CD4-positive, alpha-beta T cell (primary cell): Measurements from ENCODE around the gene SDHB. TPM values are rescaled to one million over a fixed set of nuclear protein-coding genes. Genes with fewer than 3 reads are reported as not detected.

Experiments used
- ATAC-seq: fragments of 200-7000 bp; cut with Tn5 transposase; one replicate; pipeline ENCODE4 v1.10.0; 2022; ENCODE audit warnings: mild to moderate bottlenecking; ENCODE audit not compliant: poor library complexity
- CTCF ChIA-PET: fragments of 350-600 bp; sonication (Branson Sonifier 250); formaldehyde crosslinking; loops from one replicate; lab custom pipeline; 2021; ENCODE audit warnings: antibody characterized with exemption, inconsistent platforms; lab: Charles Lee
- POLR2A ChIA-PET: fragments of 350-600 bp; sonication (Branson Sonifier 250); formaldehyde crosslinking; loops from one replicate; lab custom pipeline; 2021; ENCODE audit warnings: antibody characterized with exemption, inconsistent platforms; lab: Charles Lee
- DNase-seq, 14 experiments: peaks; one replicate each; pipeline ENCODE4 v3.0.0-alpha.2; 2013 to 2020; ENCODE audit warnings: mixed read lengths in 2 of 14
- H3K27ac ChIP-seq, 2 donors: one replicate each; pipeline versions ENCODE4 v1.5.1 to v1.7.0; 2013; ENCODE audit warnings: low read length in 2 of 2, low read depth in 1 of 2, mild to moderate bottlenecking in 1 of 2
- H3K27me3 ChIP-seq, 2 experiments: 1 replicate in 1 of 2; 2 replicates in 1 of 2; pipeline versions ENCODE4 v1.6.1 to v1.7.0; 2013; ENCODE audit warnings: low read length in 2 of 2, control low read depth in 1 of 2, mild to moderate bottlenecking in 1 of 2, moderate library complexity in 1 of 2; ENCODE audit not compliant: insufficient read depth in 2 of 2, control insufficient read depth in 1 of 2
- H3K36me3 ChIP-seq: one replicate; pipeline ENCODE4 v1.6.1; 2013; ENCODE audit warnings: low read length, control low read depth; ENCODE audit not compliant: insufficient read depth
- H3K4me1 ChIP-seq: one replicate; pipeline ENCODE4 v1.6.1; 2013; ENCODE audit warnings: low read length, control low read depth; ENCODE audit not compliant: insufficient read depth
- H3K4me3 ChIP-seq: one replicate; pipeline ENCODE4 v1.5.1; 2013; ENCODE audit warnings: mild to moderate bottlenecking, low read length, moderate library complexity
- H3K9me3 ChIP-seq, 2 experiments: 1 replicate in 1 of 2; 2 replicates in 1 of 2; pipeline versions ENCODE4 v1.6.1 to v1.7.0; 2013; ENCODE audit warnings: low read length in 2 of 2, mild to moderate bottlenecking in 2 of 2, control low read depth in 1 of 2, moderate library complexity in 1 of 2; ENCODE audit not compliant: control insufficient read depth in 1 of 2, insufficient read depth in 1 of 2
- H3K27ac Mint-ChIP-seq: one replicate; pipeline ENCODE4 v1.8.0; 2020; ENCODE audit warnings: mixed read lengths
- H3K27me3 Mint-ChIP-seq: one replicate; pipeline ENCODE4 v1.8.0; 2021; ENCODE audit warnings: mixed read lengths
- H3K36me3 Mint-ChIP-seq: one replicate; pipeline ENCODE4 v1.8.0; 2021; ENCODE audit warnings: low read depth, mixed read lengths
- H3K4me1 Mint-ChIP-seq: one replicate; pipeline ENCODE4 v1.8.0; 2021; ENCODE audit warnings: low read depth, mixed read lengths
- H3K4me3 Mint-ChIP-seq: one replicate; pipeline ENCODE4 v1.8.0; 2020; ENCODE audit warnings: mild to moderate bottlenecking, mixed read lengths
- H3K9me3 Mint-ChIP-seq: one replicate; pipeline ENCODE4 v1.8.0; 2020; ENCODE audit warnings: mixed read lengths
- CTCF ChIP-seq: fragments of 200-600 bp; IDR thresholded peaks from one replicate; pipeline ENCODE4 v1.8.0; 2022; ENCODE audit warnings: antibody characterized with exemption, mild to moderate bottlenecking
- intact Hi-C, 2 experiments: fragments of 100-400 bp; cut with DNase I in 1 of 2; cut with micrococcal nuclease in 1 of 2; formaldehyde crosslinking; loops; one replicate each; pipeline versions ENCODE4 v1.15.1 to v1.9.0; 2023 to 2025; cut with DNase I, micrococcal nuclease
- total RNA-seq, 174 experiments: library from RNA in 2 of 174; stranded (reverse) in 2 of 174; gene quantifications; one replicate each; pipeline ENCODE4 v1.2.3 and lab custom pipeline; 2021 to 2026

SDHB gene
- total RNA-seq, 2 experiments from 2014 or later, result 53.9 to 56.2 TPM

GRCh38 chr1:17031436-17031835, 22.4 kb downstream of the SDHB start:
- no peaks in the 10 kb centered on the region for H3K9me3 ChIP-seq
- Mint-ChIP-seq H3K4me1 (no peaks in the 10 kb centered on the region), H3K4me3 (no peak overlapping the region), H3K36me3 (peaks cover 76% of the 10 kb centered on the region), H3K9me3 (no peaks in the 10 kb centered on the region), H3K27ac (no peak overlapping the region), H3K27me3 (no peaks in the 10 kb centered on the region)
- no peaks in the 10 kb centered on the region for H3K27me3 ChIP-seq
- ChIA-PET POLR2A (no interaction called here), CTCF (no interaction called here)
- H3K27ac ChIP-seq, result no peak overlapping the region
- H3K4me3 ChIP-seq, result no peak overlapping the region
- no peak for TF ChIP-seq CTCF
- DNase-seq (no peak), ATAC-seq (no peak)
- H3K36me3 ChIP-seq, result peaks cover 70% of the 10 kb centered on the region
- H3K4me1 ChIP-seq, result no peaks in the 10 kb centered on the region
- intact Hi-C loops, result no loop called here

GRCh38 chr1:17030206-17030605, 23.6 kb downstream of the SDHB start:
- peaks cover 78% of the 10 kb centered on the region for H3K36me3 ChIP-seq
- no peaks in the 10 kb centered on the region for H3K27me3 ChIP-seq
- H3K4me3 ChIP-seq, result no peak overlapping the region
- ChIA-PET POLR2A (interaction anchor here (0.6 kb wide), 1 partner anchor 96 kb away, joined by 3 read pairs; no protein-coding TSS in a partner anchor), CTCF (interaction anchor here (0.5 kb wide), 1 partner anchor 1407 kb away, joined by 3 read pairs; no protein-coding TSS in a partner anchor)
- DNase-seq, result no peak
- no peaks in the 10 kb centered on the region for H3K4me1 ChIP-seq
- H3K27ac ChIP-seq, result no peak overlapping the region
- ATAC-seq, result no peak
- TF ChIP-seq CTCF, result no peak
- H3K27ac Mint-ChIP-seq, result no peak overlapping the region
- H3K9me3 Mint-ChIP-seq, result no peaks in the 10 kb centered on the region
- H3K36me3 Mint-ChIP-seq, result peaks cover 83% of the 10 kb centered on the region
- no peaks in the 10 kb centered on the region for H3K4me1 Mint-ChIP-seq
- H3K4me3 Mint-ChIP-seq, result no peak overlapping the region
- H3K27me3 Mint-ChIP-seq, result no peaks in the 10 kb centered on the region
- H3K9me3 ChIP-seq, result no peaks in the 10 kb centered on the region
- intact Hi-C loops, result no loop called here

GRCh38 chr1:17028662-17029188, 25.1 kb downstream of the SDHB start:
- Mint-ChIP-seq H3K27ac (no peak overlapping the region), H3K4me1 (no peaks in the 10 kb centered on the region), H3K27me3 (no peaks in the 10 kb centered on the region), H3K4me3 (no peak overlapping the region), H3K36me3 (peaks cover 86% of the 10 kb centered on the region), H3K9me3 (no peaks in the 10 kb centered on the region)
- POLR2A ChIA-PET, result no interaction called here
- Histone ChIP-seq H3K27me3 (no peaks in the 10 kb centered on the region), H3K9me3 (no peaks in the 10 kb centered on the region), H3K36me3 (peaks cover 88% of the 10 kb centered on the region), H3K27ac (no peak overlapping the region), H3K4me1 (no peaks in the 10 kb centered on the region), H3K4me3 (no peak overlapping the region)
- ATAC-seq (no peak), DNase-seq (no peak)
- CTCF ChIA-PET, result interaction anchor here (0.7 kb wide), 1 partner anchor 1381 kb away, joined by 4 read pairs; no protein-coding TSS in a partner anchor
- TF ChIP-seq CTCF, result no peak
- intact Hi-C loops, result no loop called here
